Lung (tissue), 12 donors: ENCODE data around the gene KCNE3. TPM values are rescaled to one million over a fixed set of nuclear protein-coding genes. Genes with fewer than 3 reads are reported as not detected.

Experiments used
- ATAC-seq: fragments of 200-7000 bp; cut with Tn5 transposase; one replicate; pipeline ENCODE4 v1.9.1; 2020; ENCODE audit warnings: moderate number of reproducible peaks; ENCODE audit not compliant: insufficient read depth, low FRiP score
- DNase-seq, 3 donors: peaks; one replicate each; pipeline ENCODE4 v3.0.0-alpha.2; 2013 to 2017
- H3K27ac ChIP-seq, 2 donors: one replicate each; pipeline ENCODE4 v1.5.1; 2013; ENCODE audit warnings: mild to moderate bottlenecking in 2 of 2, moderate library complexity in 2 of 2, control low read depth in 1 of 2, inconsistent platforms in 1 of 2, low read depth in 1 of 2, low read length in 1 of 2
- H3K27me3 ChIP-seq, 3 donors: one replicate each; pipeline ENCODE4 v1.5.1; 2013; ENCODE audit warnings: low read length in 2 of 3; ENCODE audit not compliant: control insufficient read depth in 3 of 3, insufficient read depth in 3 of 3
- H3K36me3 ChIP-seq, 4 donors: one replicate each; pipeline ENCODE4 v1.5.1; 2013; ENCODE audit warnings: low read length in 4 of 4, mild to moderate bottlenecking in 1 of 4, moderate library complexity in 1 of 4; ENCODE audit not compliant: control insufficient read depth in 4 of 4, insufficient read depth in 4 of 4
- H3K4me1 ChIP-seq, 5 donors: one replicate each; pipeline ENCODE4 v1.5.1; 2013; ENCODE audit warnings: low read length in 5 of 5, mild to moderate bottlenecking in 2 of 5, moderate library complexity in 1 of 5; ENCODE audit not compliant: control insufficient read depth in 5 of 5, insufficient read depth in 5 of 5
- H3K4me3 ChIP-seq: one replicate; pipeline ENCODE4 v1.5.1; 2013; ENCODE audit warnings: mild to moderate bottlenecking, control low read depth, moderate library complexity
- H3K9ac ChIP-seq, 2 donors: one replicate each; pipeline ENCODE4 v1.5.1; 2013; ENCODE audit warnings: low read length in 2 of 2, control low read depth in 1 of 2; ENCODE audit not compliant: insufficient read depth in 1 of 2
- H3K9me3 ChIP-seq, 4 donors: one replicate each; pipeline ENCODE4 v1.5.1; 2013; ENCODE audit warnings: low read length in 3 of 4, mild to moderate bottlenecking in 1 of 4, moderate library complexity in 1 of 4; ENCODE audit not compliant: control insufficient read depth in 4 of 4, insufficient read depth in 3 of 4
- CTCF ChIP-seq: IDR thresholded peaks from 2 replicates; pipeline ENCODE4 v1.5.1; 2012; ENCODE audit warnings: mild to moderate bottlenecking; ENCODE audit errors: control extremely low read depth, extremely low read depth
- WGBS, 2 donors: extraction: QIAGEN DNeasy Blood & Tissue Kit; methylation state at CpG; one replicate each; pipeline ENCODE4 v1.1.7; 2013; 5-methylcytosine and 5-hydroxymethylcytosine counted together
- polyA plus RNA-seq, 2 donors: library from polyadenylated mRNA; stranded (reverse); fragments of 200-250 nt; gene quantifications; one replicate each; pipeline ENCODE4 v1.2.1, GENCODE V29; 2013
- total RNA-seq, 2 donors: library from RNA; depleted of rRNA in 1 of 2; stranded (reverse); fragments of >200 nt in 1 of 2; gene quantifications; one replicate each; pipeline ENCODE4 v1.2.1, GENCODE V29; 2014 to 2021
- donor health status: control.
- donor health status: control.
- donor health status: Bipolar disorder and iron deficiency.
- donor health status: healthy.
- donor health status: DM: yes; HTN: yes; CAD: no.

Gene KCNE3
- total and polyA plus RNA-seq, 4 donors: 10.8 to 19.8 (median 14.4) TPM

- no peak for DNase-seq
- TF ChIP-seq CTCF: no peak
- no peaks in the 10 kb centered on the region for H3K4me1 ChIP-seq
- no peak overlapping the region for H3K9ac ChIP-seq
- H3K27me3 ChIP-seq: no peaks in the 10 kb centered on the region
- WGBS, 2 donors: 58 to 60% methylated on average over 3 of the region's 3 CpGs
- H3K9me3 ChIP-seq: no peaks in the 10 kb centered on the region
- no peaks in the 10 kb centered on the region for H3K36me3 ChIP-seq
- no peak overlapping the region for H3K27ac ChIP-seq
- no peak overlapping the region for H3K4me3 ChIP-seq
- no peak for ATAC-seq
These were observed 13.5 kb upstream of the KCNE3 start for GRCh38 chr11:74480688-74481417.

- Histone ChIP-seq H3K36me3 (no peaks in the 10 kb centered on the region), H3K9ac (no peak overlapping the region), H3K9me3 (no peaks in the 10 kb centered on the region), H3K4me1 (peaks cover 0 to 2% (median 0%) of the 10 kb centered on the region in 5 donors), H3K27me3 (no peaks in the 10 kb centered on the region), H3K4me3 (no peak overlapping the region), H3K27ac (no peak overlapping the region)
- no peak for TF ChIP-seq CTCF
- ATAC-seq (no peak), DNase-seq (no peak)
- WGBS, 2 donors: 25 to 39% methylated on average over 1 of the region's 1 CpG
These were observed 12.4 kb upstream of the KCNE3 start for GRCh38 chr11:74479732-74480123.

GRCh38 chr11:74478877-74479731, 11.8 kb upstream of the KCNE3 start:
- H3K4me3 ChIP-seq: no peak overlapping the region
- H3K36me3 ChIP-seq: no peaks in the 10 kb centered on the region
- no peak overlapping the region for H3K9ac ChIP-seq
- ATAC-seq: no peak
- 67 to 68% methylated on average over 10 of the region's 10 CpGs for WGBS, 2 donors
- no peak overlapping the region for H3K27ac ChIP-seq
- no peaks in the 10 kb centered on the region for H3K9me3 ChIP-seq
- no peak for TF ChIP-seq CTCF
- H3K27me3 ChIP-seq: no peaks in the 10 kb centered on the region
- DNase-seq: no peak
- H3K4me1 ChIP-seq: peaks cover 0 to 7% (median 0%) of the 10 kb centered on the region in 5 donors
